Gastroesophageal sphincter (tissue), 3 donors: ENCODE measurements around the gene ITIH1.

Experiments
- CTCF ChIP-seq, 4 experiments: fragments of 200-600 bp in 2 of 4; fragments of 450-650 bp in 2 of 4; sonication (generic) in 1 of 4; IDR thresholded peaks; one replicate each; pipeline ENCODE4 v1.5.1; 2017 to 2019; ENCODE audit warnings: antibody characterized with exemption in 4 of 4, mild to moderate bottlenecking in 2 of 4, moderate library complexity in 2 of 4
- POLR2A ChIP-seq, 2 donors: fragments of 450-650 bp; IDR thresholded peaks; one replicate each; pipeline ENCODE4 v1.6.1; 2017; ENCODE audit warnings: antibody characterized with exemption in 2 of 2, mild to moderate bottlenecking in 2 of 2, moderate library complexity in 1 of 2

- TF ChIP-seq POLR2A (IDR thresholded peaks at IDR 0.05), result no peak
- TF ChIP-seq CTCF (IDR thresholded peaks at IDR 0.05), result no peak
These were observed 21.1 kb downstream of the ITIH1 start for GRCh38 chr3:52798376-52798977.
